ENCODE results near the gene DHRS4.
"Not testable (repeated sequence)": the region's sequence is repeated elsewhere in the genome, so short reads cannot be mapped to it uniquely, and the experiment has no call there.

Gene DHRS4

GRCh38 chr14:23938823-23939222 is 14.7 kb upstream of the DHRS4 start:
- TF ChIP-seq, protein P1, sequence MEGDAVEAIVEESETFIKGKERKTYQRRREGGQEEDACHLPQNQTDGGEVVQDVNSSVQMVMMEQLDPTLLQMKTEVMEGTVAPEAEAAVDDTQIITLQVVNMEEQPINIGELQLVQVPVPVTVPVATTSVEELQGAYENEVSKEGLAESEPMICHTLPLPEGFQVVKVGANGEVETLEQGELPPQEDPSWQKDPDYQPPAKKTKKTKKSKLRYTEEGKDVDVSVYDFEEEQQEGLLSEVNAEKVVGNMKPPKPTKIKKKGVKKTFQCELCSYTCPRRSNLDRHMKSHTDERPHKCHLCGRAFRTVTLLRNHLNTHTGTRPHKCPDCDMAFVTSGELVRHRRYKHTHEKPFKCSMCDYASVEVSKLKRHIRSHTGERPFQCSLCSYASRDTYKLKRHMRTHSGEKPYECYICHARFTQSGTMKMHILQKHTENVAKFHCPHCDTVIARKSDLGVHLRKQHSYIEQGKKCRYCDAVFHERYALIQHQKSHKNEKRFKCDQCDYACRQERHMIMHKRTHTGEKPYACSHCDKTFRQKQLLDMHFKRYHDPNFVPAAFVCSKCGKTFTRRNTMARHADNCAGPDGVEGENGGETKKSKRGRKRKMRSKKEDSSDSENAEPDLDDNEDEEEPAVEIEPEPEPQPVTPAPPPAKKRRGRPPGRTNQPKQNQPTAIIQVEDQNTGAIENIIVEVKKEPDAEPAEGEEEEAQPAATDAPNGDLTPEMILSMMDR (IDR thresholded peaks at IDR 0.05; ENCODE audit: poor library complexity, severe bottlenecking) = no peak
- no peak overlapping the region for H3K27ac ChIP-seq (ENCODE audit: poor library complexity, severe bottlenecking)
- DNase-seq (ENCODE audit: low spot score) (no peak), ATAC-seq (ENCODE audit: low read depth) (no peak)
- H3K36me3 ChIP-seq (ENCODE audit: low read depth) = no peaks in the 10 kb centered on the region
- no peak overlapping the region for H3K4me3 ChIP-seq (ENCODE audit: severe bottlenecking)
- no peaks in the 10 kb centered on the region for H3K27me3 ChIP-seq (ENCODE audit: insufficient read depth, poor library complexity, severe bottlenecking)
- H3K9me3 ChIP-seq (ENCODE audit: severe bottlenecking) = no peaks in the 10 kb centered on the region
- no peaks in the 10 kb centered on the region for H3K4me1 ChIP-seq (ENCODE audit: insufficient read depth, poor library complexity, severe bottlenecking)

- Histone ChIP-seq H3K4me1 (ENCODE audit: insufficient read depth, poor library complexity, severe bottlenecking) (no peaks in the 10 kb centered on the region), H3K36me3 (ENCODE audit: low read depth) (no peaks in the 10 kb centered on the region), H3K4me3 (ENCODE audit: severe bottlenecking) (no peak overlapping the region), H3K27me3 (ENCODE audit: insufficient read depth, poor library complexity, severe bottlenecking) (no peaks in the 10 kb centered on the region), H3K27ac (ENCODE audit: poor library complexity, severe bottlenecking) (no peak overlapping the region), H3K9me3 (ENCODE audit: severe bottlenecking) (no peaks in the 10 kb centered on the region)
- DNase-seq (ENCODE audit: low spot score) = no peak
- no peak for ATAC-seq (ENCODE audit: low read depth)
- TF ChIP-seq, protein P1 (IDR thresholded peaks at IDR 0.05; ENCODE audit: poor library complexity, severe bottlenecking) = no peak
These were observed 13.8 kb upstream of the DHRS4 start for GRCh38 chr14:23939607-23940326.

GRCh38 chr14:23941230-23941629 is 12.3 kb upstream of the DHRS4 start:
- H3K4me3 ChIP-seq (ENCODE audit: severe bottlenecking) = no peak overlapping the region
- ATAC-seq (ENCODE audit: low read depth) (no peak), DNase-seq (ENCODE audit: low spot score) (no peak)
- TF ChIP-seq, protein P1 (IDR thresholded peaks at IDR 0.05; ENCODE audit: poor library complexity, severe bottlenecking) = no peak
- no peaks in the 10 kb centered on the region for H3K4me1 ChIP-seq (ENCODE audit: insufficient read depth, poor library complexity, severe bottlenecking)
- no peaks in the 10 kb centered on the region for H3K27me3 ChIP-seq (ENCODE audit: insufficient read depth, poor library complexity, severe bottlenecking)
- H3K36me3 ChIP-seq (ENCODE audit: low read depth) = no peaks in the 10 kb centered on the region
- H3K9me3 ChIP-seq (ENCODE audit: severe bottlenecking) = no peaks in the 10 kb centered on the region
- H3K27ac ChIP-seq (ENCODE audit: poor library complexity, severe bottlenecking) = no peak overlapping the region

- no peaks in the 10 kb centered on the region for H3K4me1 ChIP-seq (ENCODE audit: insufficient read depth, poor library complexity, severe bottlenecking)
- TF ChIP-seq, protein P1 (IDR thresholded peaks at IDR 0.05; ENCODE audit: poor library complexity, severe bottlenecking) = no peak
- no peak overlapping the region for H3K27ac ChIP-seq (ENCODE audit: poor library complexity, severe bottlenecking)
- ATAC-seq (ENCODE audit: low read depth) (no peak), DNase-seq (ENCODE audit: low spot score) (no peak)
- no peaks in the 10 kb centered on the region for H3K36me3 ChIP-seq (ENCODE audit: low read depth)
- no peak overlapping the region for H3K4me3 ChIP-seq (ENCODE audit: severe bottlenecking)
- H3K9me3 ChIP-seq (ENCODE audit: severe bottlenecking) = no peaks in the 10 kb centered on the region
- H3K27me3 ChIP-seq (ENCODE audit: insufficient read depth, poor library complexity, severe bottlenecking) = no peaks in the 10 kb centered on the region
These were observed 11.9 kb upstream of the DHRS4 start for GRCh38 chr14:23941669-23942068.

DNA sequence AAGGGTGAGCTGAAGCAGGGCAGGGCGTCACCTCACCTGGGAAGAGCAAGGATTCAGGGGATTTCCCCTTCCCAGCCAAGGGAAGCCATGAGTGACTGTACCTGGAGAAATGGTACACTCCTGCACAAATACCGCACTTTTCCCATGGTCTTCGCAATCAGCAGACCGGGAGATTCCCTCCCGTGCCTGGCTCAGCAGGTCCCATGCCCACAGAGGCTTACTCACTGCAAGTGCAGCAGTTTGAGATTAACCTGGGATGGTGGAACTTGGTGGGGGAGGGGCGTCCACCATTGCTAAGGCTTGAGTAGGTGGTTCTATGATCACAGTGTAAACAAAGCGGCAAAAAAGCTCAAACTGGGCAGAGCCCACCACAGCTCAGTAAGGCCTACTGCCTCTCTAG is 11.0 kb upstream of the DHRS4 start:
- Histone ChIP-seq H3K4me1 (ENCODE audit: insufficient read depth, poor library complexity, severe bottlenecking) (no peaks in the 10 kb centered on the region), H3K4me3 (ENCODE audit: severe bottlenecking) (no peak overlapping the region), H3K27ac (ENCODE audit: poor library complexity, severe bottlenecking) (no peak overlapping the region), H3K36me3 (ENCODE audit: low read depth) (no peaks in the 10 kb centered on the region), H3K27me3 (ENCODE audit: insufficient read depth, poor library complexity, severe bottlenecking) (no peaks in the 10 kb centered on the region), H3K9me3 (ENCODE audit: severe bottlenecking) (no peaks in the 10 kb centered on the region)
- ATAC-seq (ENCODE audit: low read depth) = no peak
- no peak for DNase-seq (ENCODE audit: low spot score)
- TF ChIP-seq, protein P1 (IDR thresholded peaks at IDR 0.05; ENCODE audit: poor library complexity, severe bottlenecking) = no peak

DNA sequence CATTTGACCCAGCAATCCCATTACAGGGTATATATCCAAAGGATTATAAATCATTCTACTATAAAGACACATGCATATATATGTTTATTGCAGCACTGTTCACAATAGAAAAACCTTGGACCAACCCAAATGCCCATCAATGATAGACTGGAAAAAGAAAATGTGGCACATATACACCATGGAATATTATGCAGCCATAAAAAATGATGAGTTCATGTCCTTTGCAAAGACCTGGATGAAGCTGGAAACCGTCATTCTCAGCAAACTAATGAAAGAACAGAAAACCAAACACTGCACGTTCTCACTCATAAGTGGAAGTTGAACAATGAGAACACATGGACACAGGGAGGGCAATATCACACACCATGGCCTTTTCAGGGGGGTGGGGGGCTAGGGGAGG is 4.5 kb upstream of the DHRS4 start:
- ATAC-seq (ENCODE audit: low read depth); H3K9me3 ChIP-seq (ENCODE audit: severe bottlenecking); H3K27ac ChIP-seq (ENCODE audit: poor library complexity, severe bottlenecking); H3K4me3 ChIP-seq (ENCODE audit: severe bottlenecking); H3K36me3 ChIP-seq (ENCODE audit: low read depth); H3K4me1 ChIP-seq (ENCODE audit: insufficient read depth, poor library complexity, severe bottlenecking); DNase-seq (ENCODE audit: low spot score); H3K27me3 ChIP-seq (ENCODE audit: insufficient read depth, poor library complexity, severe bottlenecking): not testable (repeated sequence)
